ENCODE data around the gene CREBBP. TPM values are rescaled to one million over a fixed set of nuclear protein-coding genes. Genes with fewer than 3 reads are reported as not detected.
"Not testable (repeated sequence)": the region's sequence is repeated elsewhere in the genome, so short reads cannot be mapped to it uniquely, and the experiment has no call there.

Gene CREBBP
- total RNA-seq, 1 donor from 2014 or later: 84.7 TPM

GRCh38 chr16:3907586-3907985 is 27.1 kb upstream of the CREBBP start:
- no peaks in the 10 kb centered on the region for H3K9me3 Mint-ChIP-seq
- H3K27me3 Mint-ChIP-seq (ENCODE audit: low read depth): peaks cover 6% of the 10 kb centered on the region
- DNase-seq (ENCODE audit: low read depth, low spot score): no peak
- no peaks in the 10 kb centered on the region for H3K4me1 Mint-ChIP-seq
- no peak for TF ChIP-seq CTCF (conservative IDR thresholded peaks at IDR 0.05)
- no peak overlapping the region for H3K27ac Mint-ChIP-seq (ENCODE audit: unreplicated experiment)
- no peaks in the 10 kb centered on the region for H3K36me3 Mint-ChIP-seq (ENCODE audit: low read depth)
- H3K4me3 Mint-ChIP-seq: no peak overlapping the region

- no peak overlapping the region for H3K4me3 Mint-ChIP-seq
- no peaks in the 10 kb centered on the region for H3K4me1 Mint-ChIP-seq
- no peaks in the 10 kb centered on the region for H3K9me3 Mint-ChIP-seq
- H3K27ac Mint-ChIP-seq (ENCODE audit: unreplicated experiment): no peak overlapping the region
- H3K36me3 Mint-ChIP-seq (ENCODE audit: low read depth): no peaks in the 10 kb centered on the region
- no peak for DNase-seq (ENCODE audit: low read depth, low spot score)
- peaks cover 6% of the 10 kb centered on the region for H3K27me3 Mint-ChIP-seq (ENCODE audit: low read depth)
- TF ChIP-seq CTCF (conservative IDR thresholded peaks at IDR 0.05): no peak
Measured at GRCh38 chr16:3906363-3906762, 25.9 kb upstream of the CREBBP start.

GRCh38 chr16:3904875-3905274 is 24.4 kb upstream of the CREBBP start:
- DNase-seq (ENCODE audit: low read depth, low spot score): no peak
- Mint-ChIP-seq H3K27me3 (ENCODE audit: low read depth) (peaks cover 9% of the 10 kb centered on the region), H3K4me1 (no peaks in the 10 kb centered on the region), H3K9me3 (no peaks in the 10 kb centered on the region), H3K36me3 (ENCODE audit: low read depth) (no peaks in the 10 kb centered on the region), H3K4me3 (no peak overlapping the region), H3K27ac (ENCODE audit: unreplicated experiment) (no peak overlapping the region)
- no peak for TF ChIP-seq CTCF (conservative IDR thresholded peaks at IDR 0.05)

GRCh38 chr16:3890091-3890490 is 9.6 kb upstream of the CREBBP start:
- no peak for TF ChIP-seq CTCF (conservative IDR thresholded peaks at IDR 0.05)
- DNase-seq (ENCODE audit: low read depth, low spot score): no peak
- H3K9me3 Mint-ChIP-seq: peaks cover 2% of the 10 kb centered on the region
- peaks cover 2% of the 10 kb centered on the region for H3K27me3 Mint-ChIP-seq (ENCODE audit: low read depth)
- no peak overlapping the region for H3K4me3 Mint-ChIP-seq
- H3K27ac Mint-ChIP-seq (ENCODE audit: unreplicated experiment): no peak overlapping the region
- H3K36me3 Mint-ChIP-seq (ENCODE audit: low read depth): no peaks in the 10 kb centered on the region
- no peaks in the 10 kb centered on the region for H3K4me1 Mint-ChIP-seq

GRCh38 chr16:3889059-3889458 is 8.5 kb upstream of the CREBBP start:
- Mint-ChIP-seq H3K4me3 (no peak overlapping the region), H3K27me3 (ENCODE audit: low read depth) (peaks cover 2% of the 10 kb centered on the region), H3K36me3 (ENCODE audit: low read depth) (no peaks in the 10 kb centered on the region), H3K27ac (ENCODE audit: unreplicated experiment) (no peak overlapping the region), H3K4me1 (no peaks in the 10 kb centered on the region), H3K9me3 (no peaks in the 10 kb centered on the region)
- no peak for TF ChIP-seq CTCF (conservative IDR thresholded peaks at IDR 0.05)
- no peak for DNase-seq (ENCODE audit: low read depth, low spot score)

- H3K27me3 Mint-ChIP-seq (ENCODE audit: low read depth); H3K36me3 Mint-ChIP-seq (ENCODE audit: low read depth): not testable (repeated sequence)
Measured at GRCh38 chr16:3885999-3886398, 5.5 kb upstream of the CREBBP start.

More at GRCh38 chr16:3885999-3886398, 5.5 kb upstream of the CREBBP start:
- H3K4me3 Mint-ChIP-seq; DNase-seq (ENCODE audit: low read depth, low spot score); H3K4me1 Mint-ChIP-seq; H3K27ac Mint-ChIP-seq (ENCODE audit: unreplicated experiment); H3K9me3 Mint-ChIP-seq: not testable (repeated sequence)

Data from neural crest cell (in vitro differentiated cells).